HG03280 (cell line): ENCODE results near the gene ABHD8.
A peak's percentile ranks its signal among the peaks of the same experiment; 100 is the strongest.

Experiments used
- ATAC-seq: cut with Tn5 transposase; IDR thresholded peaks from one replicate; pipeline ENCODE4 v1.9.1; 2021; ENCODE audit warnings: mild to moderate bottlenecking, moderate library complexity; ENCODE audit not compliant: unreplicated experiment

The ABHD8 gene

GRCh38 chr19:17334414-17335409 lies 31.5 kb upstream of the ABHD8 start, which contains the start of gene ANO8:
TSS of gene ANO8 (minus strand) at chr19:17334855. CDS start at chr19:17334670, 185 bp downstream.
- peak; percentile 39 for ATAC-seq

- ATAC-seq, result no peak
These were observed 30.6 kb upstream of the ABHD8 start for GRCh38 chr19:17333611-17334413.

GRCh38 chr19:17332677-17333581 lies 29.7 kb upstream of the ABHD8 start:
- ATAC-seq, result no peak

DNA sequence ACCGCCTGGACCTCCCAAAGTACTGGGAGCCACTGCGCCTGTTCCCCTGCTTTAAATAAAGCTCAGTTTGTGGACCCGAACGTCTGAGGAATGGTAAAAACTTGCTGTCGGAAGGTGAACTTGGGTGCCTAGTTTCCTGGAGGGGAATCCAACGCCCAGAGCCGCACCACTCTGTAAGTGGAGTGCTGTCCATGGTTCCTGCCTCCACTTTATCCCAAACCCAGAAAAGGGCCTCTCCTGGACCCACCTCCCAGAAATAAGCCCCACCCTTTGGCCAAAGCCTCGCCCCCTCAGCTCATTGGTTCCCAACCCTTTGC lies 29.1 kb upstream of the ABHD8 start:
- ATAC-seq, result no peak

DNA sequence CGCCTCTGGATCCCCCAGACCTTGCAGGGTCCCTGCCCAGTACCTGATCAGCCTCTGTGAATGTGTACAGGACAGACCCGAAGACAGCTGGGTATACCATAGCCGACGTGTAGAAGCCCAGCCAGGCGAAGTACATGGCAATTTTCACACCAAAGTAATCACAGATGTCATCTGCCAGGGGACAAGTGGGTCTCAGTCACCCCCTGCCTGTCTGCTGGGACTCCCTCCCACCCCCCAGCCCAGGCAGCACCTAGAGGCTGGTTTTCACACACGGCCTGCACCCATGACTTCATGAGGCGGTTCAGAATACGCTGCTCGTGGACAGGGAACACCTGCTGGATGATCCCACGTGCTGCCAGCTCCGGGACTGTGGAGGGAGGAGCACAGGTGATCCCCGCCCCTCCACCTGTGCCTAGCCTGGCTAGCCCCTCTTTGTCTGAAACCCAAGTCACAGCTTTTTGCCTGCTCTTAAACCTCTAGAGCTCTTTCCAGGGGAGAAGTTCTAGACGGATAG lies 27.9 kb upstream of the ABHD8 start:
- ATAC-seq, result no peak

GRCh38 chr19:17330262-17331044 lies 27.2 kb upstream of the ABHD8 start:
- ATAC-seq, result no peak

DNA sequence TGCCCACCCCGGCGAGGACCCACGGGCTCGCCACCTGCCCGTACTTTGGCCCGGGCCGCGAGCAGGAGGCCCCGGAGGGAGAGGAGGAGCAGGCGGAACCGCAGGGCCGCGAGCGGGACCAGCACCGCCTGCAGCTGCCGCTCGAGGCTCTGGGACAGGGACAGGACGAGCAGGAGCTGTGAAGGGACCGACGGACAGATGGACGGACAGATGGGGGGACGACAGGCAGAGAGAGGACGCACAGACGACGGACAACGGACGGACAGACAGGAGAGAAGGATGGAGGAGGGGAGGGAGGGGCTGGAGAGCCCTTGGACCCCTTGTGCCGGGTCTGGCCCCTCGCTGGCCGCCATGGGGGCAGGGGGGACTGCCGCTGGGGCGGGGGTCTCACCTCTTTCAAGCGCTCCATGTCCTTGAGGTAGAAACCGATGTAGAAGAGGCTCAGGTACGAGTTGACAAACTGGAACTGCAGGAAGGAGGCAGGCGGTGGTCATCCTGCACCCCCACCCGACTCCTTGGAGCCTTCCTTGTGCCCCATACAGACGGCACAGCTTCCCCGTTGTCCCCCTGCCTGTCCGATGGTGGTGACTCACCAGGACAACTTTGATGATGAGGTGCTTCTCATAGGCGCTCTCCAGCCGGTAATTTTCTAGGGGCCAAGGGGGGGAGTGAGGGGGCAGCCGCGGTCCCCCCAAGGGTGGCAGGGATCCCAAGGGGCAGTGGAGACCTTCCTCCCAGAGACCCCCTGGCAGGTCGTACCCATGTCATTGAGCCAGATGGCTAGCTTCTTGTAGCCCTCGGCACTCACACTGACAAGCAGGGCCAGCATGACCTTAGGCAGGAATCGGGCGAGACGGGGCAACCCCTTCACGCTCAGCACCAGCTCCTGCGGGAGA lies 26.4 kb upstream of the ABHD8 start:
- ATAC-seq, result no peak

- no peak for ATAC-seq
These were observed 25.5 kb upstream of the ABHD8 start for GRCh38 chr19:17328517-17329365.

DNA sequence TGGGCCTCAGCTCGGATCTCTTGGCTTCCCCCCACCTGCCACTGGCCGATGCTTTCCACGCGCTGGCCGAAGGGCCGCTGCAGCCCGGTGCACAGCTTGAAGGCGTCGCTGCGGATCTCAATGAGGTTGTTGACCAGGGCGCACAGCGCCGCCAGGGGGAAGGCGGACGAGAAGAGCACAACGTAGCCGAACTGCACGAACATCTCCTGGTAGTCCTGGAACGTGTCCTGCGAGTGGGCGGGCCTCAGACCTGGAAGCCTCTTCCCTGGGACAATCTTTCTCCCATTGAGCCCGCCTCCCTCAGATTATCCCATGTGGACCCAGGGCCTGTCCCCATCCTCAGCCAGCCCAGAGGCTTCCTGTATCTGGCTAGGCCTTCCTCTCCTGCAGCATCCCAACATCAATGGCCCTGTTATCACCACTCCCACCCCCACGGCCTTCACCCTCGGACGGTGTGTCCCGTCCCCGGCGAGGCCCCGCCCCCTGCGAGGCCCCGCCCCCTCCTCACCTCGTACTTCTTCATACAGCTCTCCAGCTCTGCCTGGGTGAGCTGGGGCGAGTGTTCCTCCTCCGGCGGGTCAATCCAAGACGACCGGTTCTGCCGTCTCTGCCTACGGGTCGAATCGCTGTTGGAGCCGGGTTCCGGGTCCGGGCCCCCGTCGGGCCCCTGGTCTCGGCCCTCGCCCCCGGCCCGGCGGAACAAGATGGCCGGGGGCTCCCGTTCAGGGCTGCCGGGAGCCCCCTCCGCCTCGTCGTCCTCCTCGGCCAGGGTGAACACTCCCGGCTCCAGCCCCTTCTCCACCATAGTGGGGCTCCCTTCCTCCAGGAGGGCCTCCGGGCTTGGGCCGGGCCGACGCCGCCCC lies 24.7 kb upstream of the ABHD8 start:
- ATAC-seq, result no peak

DNA sequence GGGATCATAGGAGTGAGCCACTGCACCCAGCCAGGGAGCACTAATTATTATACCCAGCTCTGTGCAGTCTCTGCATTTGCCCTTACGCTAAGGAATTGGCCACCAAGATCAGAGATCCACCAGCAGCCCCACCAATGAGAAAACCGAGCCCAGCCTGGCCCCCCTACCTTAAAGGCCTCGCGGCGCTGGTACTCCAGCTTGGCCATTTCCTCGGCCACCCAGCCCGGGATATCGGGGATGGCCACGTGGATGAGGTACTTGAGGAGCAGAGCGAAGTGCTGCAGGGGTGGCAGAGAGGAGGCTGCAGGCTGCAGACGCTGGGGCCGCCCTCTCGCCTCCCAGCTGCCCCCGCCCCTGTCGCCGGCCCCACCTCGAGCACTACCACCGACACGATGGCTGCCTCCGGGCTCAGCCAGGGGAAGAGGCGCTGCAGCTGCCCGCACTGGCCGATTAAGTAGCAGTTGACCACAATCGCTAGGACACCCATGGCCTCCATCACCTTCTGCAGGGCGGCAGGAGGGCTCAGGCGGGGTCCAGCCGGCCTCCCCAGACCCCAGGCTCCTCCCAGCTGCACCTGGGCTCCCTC lies 23.9 kb upstream of the ABHD8 start:
- no peak for ATAC-seq

GRCh38 chr19:17326595-17326966 lies 23.4 kb upstream of the ABHD8 start:
- ATAC-seq, result no peak

DNA sequence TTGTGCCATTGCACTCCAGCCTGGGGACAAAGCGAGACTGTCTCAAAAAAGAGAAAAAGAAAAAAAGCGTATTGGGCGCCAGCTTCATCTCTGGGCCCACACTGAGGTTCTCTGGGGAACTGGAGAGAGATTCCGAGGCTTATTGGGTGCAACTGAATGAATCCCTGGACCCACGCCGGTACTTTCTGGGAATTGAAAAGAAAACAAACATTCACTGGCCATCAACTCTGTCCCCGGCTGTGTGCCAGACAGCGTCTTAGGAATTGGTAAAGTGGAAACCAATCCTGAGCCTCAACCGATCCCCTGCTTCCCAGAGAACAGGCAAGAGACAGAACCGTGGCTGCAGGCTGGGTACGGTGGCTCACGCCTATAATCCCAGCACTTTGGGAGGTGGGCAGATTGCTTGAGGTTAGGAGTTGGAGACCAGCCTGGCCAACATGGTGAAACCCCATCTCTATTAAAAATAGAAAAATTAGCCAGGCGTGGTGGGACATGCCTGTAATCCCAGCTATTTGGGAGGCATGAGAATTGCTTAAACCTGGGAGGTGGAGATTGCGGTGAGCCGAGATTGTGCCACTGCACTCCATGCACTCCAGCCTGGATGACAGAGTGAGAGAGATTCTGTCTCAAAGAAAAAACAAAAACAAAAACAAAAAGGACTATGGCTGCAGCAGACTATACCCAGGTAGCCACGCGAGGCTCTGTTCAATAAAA lies 22.8 kb upstream of the ABHD8 start:
- ATAC-seq, result no peak

DNA sequence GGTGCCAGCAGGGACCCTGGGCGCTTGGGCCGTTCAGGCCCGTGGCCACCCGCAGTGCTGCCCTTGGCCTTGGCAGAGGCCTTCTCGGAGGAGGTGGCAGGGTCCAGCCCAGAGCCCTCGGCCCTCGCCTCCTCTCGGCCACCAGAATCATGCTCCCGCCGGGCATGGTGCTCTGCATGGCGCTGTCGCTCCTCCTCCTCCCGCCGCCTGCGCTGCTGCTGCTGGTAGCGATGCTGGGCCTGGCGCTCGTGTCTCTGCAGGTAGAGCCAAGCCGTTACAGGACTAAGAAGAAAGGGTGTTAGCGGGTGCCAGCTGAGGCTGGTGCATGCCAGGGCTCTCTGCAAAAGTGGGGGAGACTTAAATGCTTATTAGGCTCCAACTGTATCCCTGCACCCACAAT lies 21.9 kb upstream of the ABHD8 start:
- no peak for ATAC-seq

DNA sequence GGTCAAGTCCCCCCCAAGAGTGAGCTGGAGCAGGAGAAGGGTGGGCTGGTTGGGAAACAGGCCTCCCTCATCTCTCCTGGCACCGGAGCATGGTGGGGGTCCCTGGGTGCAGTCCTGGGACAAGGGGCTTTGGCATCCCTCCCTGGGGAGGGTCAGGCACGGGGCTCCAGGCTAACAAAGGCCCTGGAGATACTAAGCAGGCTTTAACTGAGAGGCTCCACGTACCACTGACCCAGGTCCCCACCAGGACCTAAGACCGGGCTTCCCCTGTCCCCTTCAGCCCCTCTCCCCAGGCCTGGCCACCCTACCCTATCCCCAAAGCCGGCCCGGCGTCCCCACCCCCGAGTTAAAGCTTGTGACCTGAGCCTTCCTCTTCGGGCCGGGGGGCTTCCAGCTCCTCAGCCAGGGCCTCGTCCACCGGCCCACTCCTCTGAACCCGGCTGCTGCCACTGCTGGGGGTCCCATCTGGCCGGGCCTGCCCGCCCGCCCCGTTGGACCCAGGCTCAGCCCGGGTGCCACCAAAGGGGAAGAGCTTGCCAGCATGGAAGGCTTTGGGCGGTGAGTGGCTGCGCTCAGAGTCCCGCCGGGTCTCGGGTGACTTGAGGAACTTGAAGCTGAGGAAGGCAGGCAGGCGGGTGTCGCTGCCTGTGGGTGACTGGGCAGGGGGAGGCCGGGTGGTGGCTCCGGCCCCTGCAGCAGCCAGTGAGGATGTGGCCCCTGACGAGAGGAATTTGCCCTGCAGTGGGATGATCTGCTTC lies 21.3 kb upstream of the ABHD8 start:
- no peak for ATAC-seq

- no peak for ATAC-seq
These were observed 20.7 kb upstream of the ABHD8 start for GRCh38 chr19:17323964-17324332.
